ENCODE results near the gene PDE3A. TPM values are rescaled to one million over a fixed set of nuclear protein-coding genes. Genes with fewer than 3 reads are reported as not detected.
A peak's percentile ranks its signal among the peaks of the same experiment; 100 is the strongest.
"Not testable (repeated sequence)": the region's sequence is repeated elsewhere in the genome, so short reads cannot be mapped to it uniquely, and the experiment has no call there.

PDE3A gene
- total RNA-seq, 1 donor from 2014 or later: 9.9 TPM

- DNase-seq (ENCODE audit: extremely low read depth, low read depth, low spot score): no peak
Observed at GRCh38 chr12:20596061-20596460, 227.7 kb downstream of the PDE3A start.

GRCh38 chr12:20599757-20600156 lies 231.4 kb downstream of the PDE3A start:
- no peak for DNase-seq (ENCODE audit: extremely low read depth, low read depth, low spot score)

- DNase-seq (ENCODE audit: extremely low read depth, low read depth, low spot score): no peak
Observed at GRCh38 chr12:20601668-20602280, 233.4 kb downstream of the PDE3A start.

- no peak for DNase-seq (ENCODE audit: extremely low read depth, low read depth, low spot score)
Observed at GRCh38 chr12:20602641-20603391, 234.5 kb downstream of the PDE3A start.

- no peak for DNase-seq (ENCODE audit: extremely low read depth, low read depth, low spot score)
Observed at GRCh38 chr12:20604408-20605067, 236.2 kb downstream of the PDE3A start.

- DNase-seq (ENCODE audit: extremely low read depth, low read depth, low spot score): not testable (repeated sequence)
Observed at GRCh38 chr12:20615020-20615419, 246.7 kb downstream of the PDE3A start.

GRCh38 chr12:20616093-20616492 lies 247.8 kb downstream of the PDE3A start:
- DNase-seq (ENCODE audit: extremely low read depth, low read depth, low spot score): no peak

GRCh38 chr12:20620261-20620660 lies 251.9 kb downstream of the PDE3A start:
- no peak for DNase-seq (ENCODE audit: extremely low read depth, low read depth, low spot score)

GRCh38 chr12:20624718-20625117 lies 256.4 kb downstream of the PDE3A start:
- DNase-seq (ENCODE audit: extremely low read depth, low read depth, low spot score): no peak

GRCh38 chr12:20625531-20625930 lies 257.2 kb downstream of the PDE3A start:
- DNase-seq (ENCODE audit: extremely low read depth, low read depth, low spot score): no peak

- no peak for DNase-seq (ENCODE audit: extremely low read depth, low read depth, low spot score)
Observed at GRCh38 chr12:20627001-20627588, 258.8 kb downstream of the PDE3A start.

GRCh38 chr12:20628226-20628787 lies 260.0 kb downstream of the PDE3A start:
- no peak for DNase-seq (ENCODE audit: extremely low read depth, low read depth, low spot score)

GRCh38 chr12:20628999-20629398 lies 260.7 kb downstream of the PDE3A start:
- DNase-seq (ENCODE audit: extremely low read depth, low read depth, low spot score): no peak

GRCh38 chr12:20629414-20630156 lies 261.2 kb downstream of the PDE3A start:
- DNase-seq (ENCODE audit: extremely low read depth, low read depth, low spot score): no peak

- DNase-seq (ENCODE audit: extremely low read depth, low read depth, low spot score): no peak
Observed at GRCh38 chr12:20631711-20632110, 263.4 kb downstream of the PDE3A start.

GRCh38 chr12:20641106-20641505 lies 272.8 kb downstream of the PDE3A start:
- DNase-seq (ENCODE audit: extremely low read depth, low read depth, low spot score): no peak

GRCh38 chr12:20643822-20644221 lies 275.5 kb downstream of the PDE3A start:
- no peak for DNase-seq (ENCODE audit: extremely low read depth, low read depth, low spot score)

GRCh38 chr12:20646239-20646827 lies 278.0 kb downstream of the PDE3A start:
- peak; percentile 20 for DNase-seq (ENCODE audit: extremely low read depth, low read depth, low spot score)

- no peak for DNase-seq (ENCODE audit: extremely low read depth, low read depth, low spot score)
Observed at GRCh38 chr12:20653871-20654270, 285.5 kb downstream of the PDE3A start.

GRCh38 chr12:20656600-20656999 lies 288.3 kb downstream of the PDE3A start:
- DNase-seq (ENCODE audit: extremely low read depth, low read depth, low spot score): no peak
